CD4-positive, alpha-beta T cell (primary cell): ENCODE measurements around the gene CCDC51. TPM values are rescaled to one million over a fixed set of nuclear protein-coding genes. Genes with fewer than 3 reads are reported as not detected.
A peak's percentile ranks its signal among the peaks of the same experiment; 100 is the strongest.
"Not testable (repeated sequence)": the region's sequence is repeated elsewhere in the genome, so short reads cannot be mapped to it uniquely, and the experiment has no call there.

Experiments
- ATAC-seq: fragments of 200-7000 bp; cut with Tn5 transposase; one replicate; pipeline ENCODE4 v1.10.0; 2022; ENCODE audit warnings: mild to moderate bottlenecking; ENCODE audit not compliant: poor library complexity
- CTCF ChIA-PET: fragments of 350-600 bp; sonication (Branson Sonifier 250); formaldehyde crosslinking; loops from one replicate; lab custom pipeline; 2021; ENCODE audit warnings: antibody characterized with exemption, inconsistent platforms; lab: Charles Lee
- POLR2A ChIA-PET: fragments of 350-600 bp; sonication (Branson Sonifier 250); formaldehyde crosslinking; loops from one replicate; lab custom pipeline; 2021; ENCODE audit warnings: antibody characterized with exemption, inconsistent platforms; lab: Charles Lee
- DNase-seq, 14 experiments: peaks; one replicate each; pipeline ENCODE4 v3.0.0-alpha.2; 2013 to 2020; ENCODE audit warnings: mixed read lengths in 2 of 14
- H3K27ac ChIP-seq, 2 donors: one replicate each; pipeline versions ENCODE4 v1.5.1 to v1.7.0; 2013; ENCODE audit warnings: low read length in 2 of 2, low read depth in 1 of 2, mild to moderate bottlenecking in 1 of 2
- H3K27me3 ChIP-seq, 2 experiments: 1 replicate in 1 of 2; 2 replicates in 1 of 2; pipeline versions ENCODE4 v1.6.1 to v1.7.0; 2013; ENCODE audit warnings: low read length in 2 of 2, control low read depth in 1 of 2, mild to moderate bottlenecking in 1 of 2, moderate library complexity in 1 of 2; ENCODE audit not compliant: insufficient read depth in 2 of 2, control insufficient read depth in 1 of 2
- H3K36me3 ChIP-seq: one replicate; pipeline ENCODE4 v1.6.1; 2013; ENCODE audit warnings: low read length, control low read depth; ENCODE audit not compliant: insufficient read depth
- H3K4me1 ChIP-seq: one replicate; pipeline ENCODE4 v1.6.1; 2013; ENCODE audit warnings: low read length, control low read depth; ENCODE audit not compliant: insufficient read depth
- H3K4me3 ChIP-seq: one replicate; pipeline ENCODE4 v1.5.1; 2013; ENCODE audit warnings: mild to moderate bottlenecking, low read length, moderate library complexity
- H3K9me3 ChIP-seq, 2 experiments: 1 replicate in 1 of 2; 2 replicates in 1 of 2; pipeline versions ENCODE4 v1.6.1 to v1.7.0; 2013; ENCODE audit warnings: low read length in 2 of 2, mild to moderate bottlenecking in 2 of 2, control low read depth in 1 of 2, moderate library complexity in 1 of 2; ENCODE audit not compliant: control insufficient read depth in 1 of 2, insufficient read depth in 1 of 2
- H3K27ac Mint-ChIP-seq: one replicate; pipeline ENCODE4 v1.8.0; 2020; ENCODE audit warnings: mixed read lengths
- H3K27me3 Mint-ChIP-seq: one replicate; pipeline ENCODE4 v1.8.0; 2021; ENCODE audit warnings: mixed read lengths
- H3K36me3 Mint-ChIP-seq: one replicate; pipeline ENCODE4 v1.8.0; 2021; ENCODE audit warnings: low read depth, mixed read lengths
- H3K4me1 Mint-ChIP-seq: one replicate; pipeline ENCODE4 v1.8.0; 2021; ENCODE audit warnings: low read depth, mixed read lengths
- H3K4me3 Mint-ChIP-seq: one replicate; pipeline ENCODE4 v1.8.0; 2020; ENCODE audit warnings: mild to moderate bottlenecking, mixed read lengths
- H3K9me3 Mint-ChIP-seq: one replicate; pipeline ENCODE4 v1.8.0; 2020; ENCODE audit warnings: mixed read lengths
- intact Hi-C, 2 experiments: fragments of 100-400 bp; cut with DNase I in 1 of 2; cut with micrococcal nuclease in 1 of 2; formaldehyde crosslinking; loops; one replicate each; pipeline versions ENCODE4 v1.15.1 to v1.9.0; 2023 to 2025; cut with DNase I, micrococcal nuclease
- total RNA-seq, 174 experiments: library from RNA in 2 of 174; stranded (reverse) in 2 of 174; gene quantifications; one replicate each; pipeline ENCODE4 v1.2.3 and lab custom pipeline; 2021 to 2026
- TF ChIP-seq, protein P1 (sequence below): fragments of 200-600 bp; IDR thresholded peaks from one replicate; pipeline ENCODE4 v1.8.0; 2022; ENCODE audit warnings: antibody characterized with exemption, mild to moderate bottlenecking

CCDC51 gene
- total RNA-seq, 2 experiments from 2014 or later = 5.5 to 5.8 TPM

- ATAC-seq = no peak
- Histone ChIP-seq H3K4me1 (peaks cover 48% of the 10 kb centered on the region), H3K27ac (no peak overlapping the region), H3K9me3 (no peaks in the 10 kb centered on the region), H3K4me3 (no peak overlapping the region), H3K36me3 (peaks cover 49% of the 10 kb centered on the region), H3K27me3 (no peaks in the 10 kb centered on the region)
- ChIA-PET CTCF (no interaction called here), POLR2A (interaction anchor here (1.1 to 1.4 kb wide), 5 partner anchors 8 to 60 kb away, joined by 3 to 6 read pairs (median 4); partner anchors contain the start of genes ATRIP, CCDC51 and TMA7)
- DNase-seq = no peak
- Mint-ChIP-seq H3K27me3 (no peaks in the 10 kb centered on the region), H3K36me3 (peaks cover 51% of the 10 kb centered on the region), H3K27ac (peak overlapping the region; percentile 47), H3K4me3 (peak overlapping the region; percentile 38), H3K9me3 (no peaks in the 10 kb centered on the region), H3K4me1 (peaks cover 40% of the 10 kb centered on the region)
- TF ChIP-seq, protein P1, sequence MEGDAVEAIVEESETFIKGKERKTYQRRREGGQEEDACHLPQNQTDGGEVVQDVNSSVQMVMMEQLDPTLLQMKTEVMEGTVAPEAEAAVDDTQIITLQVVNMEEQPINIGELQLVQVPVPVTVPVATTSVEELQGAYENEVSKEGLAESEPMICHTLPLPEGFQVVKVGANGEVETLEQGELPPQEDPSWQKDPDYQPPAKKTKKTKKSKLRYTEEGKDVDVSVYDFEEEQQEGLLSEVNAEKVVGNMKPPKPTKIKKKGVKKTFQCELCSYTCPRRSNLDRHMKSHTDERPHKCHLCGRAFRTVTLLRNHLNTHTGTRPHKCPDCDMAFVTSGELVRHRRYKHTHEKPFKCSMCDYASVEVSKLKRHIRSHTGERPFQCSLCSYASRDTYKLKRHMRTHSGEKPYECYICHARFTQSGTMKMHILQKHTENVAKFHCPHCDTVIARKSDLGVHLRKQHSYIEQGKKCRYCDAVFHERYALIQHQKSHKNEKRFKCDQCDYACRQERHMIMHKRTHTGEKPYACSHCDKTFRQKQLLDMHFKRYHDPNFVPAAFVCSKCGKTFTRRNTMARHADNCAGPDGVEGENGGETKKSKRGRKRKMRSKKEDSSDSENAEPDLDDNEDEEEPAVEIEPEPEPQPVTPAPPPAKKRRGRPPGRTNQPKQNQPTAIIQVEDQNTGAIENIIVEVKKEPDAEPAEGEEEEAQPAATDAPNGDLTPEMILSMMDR = no peak
- intact Hi-C loops = loop anchor here in 1 of 2 experiments (2.0 to 10.0 kb wide), 2 partner anchors 17 to 191 kb away; partner anchors contain the start of gene ATRIP
These were observed 23.8 kb upstream of the CCDC51 start for GRCh38 chr3:48463703-48464102.

DNA sequence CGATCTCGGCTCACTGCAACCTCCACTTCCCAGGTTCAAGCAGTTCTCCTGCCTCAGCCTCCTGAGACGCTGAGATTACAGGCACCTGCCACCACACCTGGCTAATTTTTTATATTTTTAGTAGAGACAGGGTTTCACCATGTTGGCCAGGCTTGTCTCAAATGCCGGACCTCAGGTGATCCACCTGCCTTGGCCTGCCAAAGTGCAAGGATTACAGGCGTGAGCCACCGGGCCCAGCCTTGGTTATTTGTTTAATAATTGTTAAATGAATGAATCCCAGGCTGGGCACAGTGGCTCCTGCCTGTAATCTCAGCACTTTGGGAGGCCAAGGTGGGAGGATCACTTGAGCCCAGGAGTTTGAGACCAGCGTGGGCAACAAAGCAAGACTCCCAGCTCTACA, 21.8 kb upstream of the CCDC51 start:
- H3K36me3 Mint-ChIP-seq = peaks cover 45% of the 10 kb centered on the region
- H3K9me3 Mint-ChIP-seq, DNase-seq, CTCF ChIA-PET, H3K27ac Mint-ChIP-seq, H3K27ac ChIP-seq, ATAC-seq, H3K4me3 ChIP-seq, H3K27me3 ChIP-seq, H3K9me3 ChIP-seq, H3K4me3 Mint-ChIP-seq, H3K27me3 Mint-ChIP-seq: not testable (repeated sequence)
- intact Hi-C loops = loop anchor here in 1 of 2 experiments (10.0 kb wide), 1 partner anchor 193 kb away; no protein-coding TSS in a partner anchor
- POLR2A ChIA-PET = interaction anchor here (0.7 to 1.8 kb wide), 2 partner anchors 10 to 11 kb away, joined by 3 to 6 read pairs; no protein-coding TSS in a partner anchor
- H3K4me1 Mint-ChIP-seq = peaks cover 23% of the 10 kb centered on the region
- Histone ChIP-seq H3K4me1 (peaks cover 29% of the 10 kb centered on the region), H3K36me3 (peaks cover 45% of the 10 kb centered on the region)

DNA sequence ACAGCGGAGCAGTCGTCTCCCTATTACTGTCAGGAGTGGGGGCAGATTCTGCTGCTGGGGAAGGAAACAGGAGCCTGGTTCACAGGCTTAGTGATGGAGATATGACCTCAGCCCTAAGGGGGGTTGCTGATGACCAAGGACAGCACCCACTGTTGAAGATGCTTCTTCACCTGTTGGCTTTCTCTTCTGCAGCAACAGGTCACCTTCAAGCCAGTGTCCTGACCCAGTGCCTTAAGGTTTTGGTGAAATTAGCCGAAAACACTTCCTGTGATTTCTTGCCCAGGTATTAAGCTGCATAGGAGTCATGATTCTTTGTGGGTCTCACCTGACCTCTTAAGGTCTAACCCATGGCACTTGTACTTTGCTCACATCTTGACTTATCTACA, 20.6 kb upstream of the CCDC51 start:
- ChIA-PET POLR2A (interaction anchor here (1.8 kb wide), 1 partner anchor 12 kb away, joined by 6 read pairs; no protein-coding TSS in a partner anchor), CTCF (no interaction called here)
- H3K27me3 Mint-ChIP-seq = no peaks in the 10 kb centered on the region
- Histone ChIP-seq H3K4me1 (peaks cover 17% of the 10 kb centered on the region), H3K27ac (no peak overlapping the region), H3K27me3 (no peaks in the 10 kb centered on the region), H3K9me3 (no peaks in the 10 kb centered on the region), H3K4me3 (no peak overlapping the region), H3K36me3 (peaks cover 45% of the 10 kb centered on the region)
- TF ChIP-seq, protein P1 = no peak
- no peaks in the 10 kb centered on the region for H3K9me3 Mint-ChIP-seq
- intact Hi-C loops = loop anchor here in 1 of 2 experiments (10.0 kb wide), 1 partner anchor 194 kb away; no protein-coding TSS in a partner anchor
- DNase-seq = no peak
- peaks cover 10% of the 10 kb centered on the region for H3K4me1 Mint-ChIP-seq
- no peak for ATAC-seq
- H3K36me3 Mint-ChIP-seq = peaks cover 37% of the 10 kb centered on the region
- no peak overlapping the region for H3K4me3 Mint-ChIP-seq
- H3K27ac Mint-ChIP-seq = peak overlapping the region; percentile 4
